HG03354 (cell line): Measurements from ENCODE around the gene MBOAT1.

Source experiments
- ATAC-seq: cut with Tn5 transposase; IDR thresholded peaks from one replicate; pipeline ENCODE4 v1.9.1; 2021; ENCODE audit warnings: mild to moderate bottlenecking; ENCODE audit not compliant: unreplicated experiment, poor library complexity, severe bottlenecking

Gene MBOAT1

DNA sequence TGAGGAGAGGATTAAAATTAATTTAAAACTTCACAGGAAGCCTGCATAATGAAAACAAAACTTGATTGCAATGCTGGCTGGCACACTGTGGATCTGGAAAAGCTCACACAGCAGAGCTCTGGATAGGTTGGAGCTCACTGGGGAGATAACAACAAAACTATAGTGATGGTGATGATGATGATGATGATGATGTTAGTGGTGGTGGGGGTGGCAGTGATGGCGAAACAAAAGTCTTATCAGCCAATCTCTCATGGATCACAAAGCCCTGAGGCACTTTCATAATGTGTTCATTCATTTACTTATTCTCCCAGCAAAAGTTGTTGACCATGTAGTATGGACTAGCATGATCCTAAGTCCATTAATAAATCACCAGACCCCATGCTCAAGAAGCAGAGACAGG, 152.0 kb downstream of the MBOAT1 start:
- ATAC-seq = no peak

DNA sequence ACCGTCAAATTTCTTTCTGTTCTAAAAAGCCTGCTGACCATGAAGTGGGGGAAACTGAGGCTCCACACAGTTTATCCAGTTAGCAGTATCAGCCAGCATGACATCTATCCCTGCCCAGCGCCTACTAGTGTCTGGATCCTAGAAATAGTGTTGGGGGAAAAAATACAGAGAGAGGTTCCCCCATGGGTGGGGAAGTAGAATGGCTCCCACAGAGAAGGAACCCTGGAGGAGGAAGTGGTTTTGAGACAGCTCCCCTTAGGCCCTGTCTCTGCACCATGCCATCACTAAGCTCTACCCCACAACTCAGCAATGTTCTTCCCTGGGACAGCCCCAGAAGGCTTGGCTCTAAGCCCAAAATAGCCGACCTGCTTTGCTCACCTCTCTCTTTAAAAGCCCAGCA, 153.4 kb downstream of the MBOAT1 start:
- ATAC-seq = no peak

DNA sequence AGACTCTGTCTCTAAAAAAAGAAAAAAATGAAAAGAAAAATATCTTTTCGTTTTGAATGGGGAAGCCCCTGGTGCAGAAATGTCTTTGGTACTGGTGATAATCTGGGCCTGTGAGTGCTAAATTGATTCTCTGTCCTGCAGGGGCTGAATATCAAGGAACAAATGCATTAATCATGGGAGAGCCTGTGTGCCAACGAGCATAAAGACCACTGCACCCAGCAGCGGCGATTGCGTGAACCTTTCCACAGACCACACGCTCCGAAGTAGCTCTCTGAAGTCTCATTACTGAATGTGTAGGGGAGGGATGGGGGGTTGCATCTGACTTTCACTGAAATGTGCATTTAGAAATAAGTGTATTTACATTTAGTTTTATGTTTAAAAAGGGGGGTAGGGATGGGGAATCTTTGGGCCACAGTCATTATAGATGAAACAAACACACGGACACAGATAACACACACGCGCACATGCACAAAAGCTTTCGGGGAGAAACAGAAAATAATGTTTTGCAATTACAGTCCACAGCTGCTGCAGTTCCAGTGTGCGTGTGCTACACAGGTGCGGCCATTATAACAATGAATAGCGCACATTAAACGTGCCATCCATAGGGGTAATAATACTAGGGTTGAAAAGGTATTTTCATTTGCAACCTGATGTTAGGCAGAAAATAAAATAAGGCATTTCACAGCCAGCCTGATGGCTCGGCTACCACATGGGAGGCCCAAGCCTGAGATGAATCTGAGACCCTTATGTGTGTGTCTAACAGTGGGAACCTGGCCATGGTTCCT, 154.0 kb downstream of the MBOAT1 start:
- no peak for ATAC-seq

DNA sequence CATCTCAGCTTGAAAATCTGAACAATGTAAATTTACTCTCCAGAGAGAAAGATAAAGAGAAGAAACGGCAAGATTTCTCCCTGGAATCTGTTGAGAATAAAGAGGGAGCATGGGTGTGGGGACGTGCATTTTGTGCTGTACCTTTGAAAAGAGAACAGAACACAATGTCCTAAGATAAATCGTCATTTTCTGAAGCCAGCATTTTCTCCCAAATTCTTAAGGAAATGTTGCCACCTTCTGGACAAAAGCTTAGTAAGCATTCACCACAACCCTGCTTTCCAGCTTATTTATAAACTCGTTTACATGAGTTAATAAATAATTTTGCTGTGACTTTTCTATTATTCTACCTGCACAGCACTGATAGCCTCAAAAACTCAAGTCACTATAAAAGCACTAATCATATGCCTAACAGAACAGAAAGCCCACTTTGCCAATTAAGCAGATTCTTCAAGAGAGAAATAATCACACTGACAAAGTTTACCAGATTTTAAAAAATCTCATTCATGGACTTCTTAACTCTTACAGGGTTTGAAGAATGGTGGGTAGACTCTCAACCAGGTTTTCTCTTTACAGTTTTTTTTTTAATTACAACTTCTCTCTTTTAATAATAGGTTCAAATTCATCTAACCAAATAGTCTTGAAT, 155.8 kb downstream of the MBOAT1 start:
- peak; percentile 84 for ATAC-seq

DNA sequence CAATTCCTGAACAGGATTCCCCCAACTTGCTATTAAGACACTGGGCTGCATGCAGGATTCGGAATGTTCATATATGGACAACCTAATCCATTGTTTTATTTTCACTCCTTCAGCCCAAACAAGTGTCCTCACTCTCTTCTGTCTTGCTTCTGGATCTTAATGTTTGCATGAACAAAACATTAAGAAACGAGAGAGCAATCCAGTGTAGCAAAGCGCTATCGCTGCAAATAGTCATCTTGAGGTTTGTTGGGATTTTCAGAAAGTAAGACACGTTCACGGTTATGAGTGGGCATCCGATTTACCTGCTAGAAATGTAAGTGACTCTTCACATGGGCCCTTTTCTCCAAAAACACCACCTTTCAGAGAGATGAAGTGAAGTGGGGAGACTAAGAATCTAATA, 156.4 kb downstream of the MBOAT1 start:
- ATAC-seq = no peak
